ENCODE results near the gene MYG1. TPM values are rescaled to one million over a fixed set of nuclear protein-coding genes. Genes with fewer than 3 reads are reported as not detected.
A peak's percentile ranks its signal among the peaks of the same experiment; 100 is the strongest.

Gene MYG1
- total RNA-seq, 1 experiment from 2014 or later: 91.8 TPM

DNA sequence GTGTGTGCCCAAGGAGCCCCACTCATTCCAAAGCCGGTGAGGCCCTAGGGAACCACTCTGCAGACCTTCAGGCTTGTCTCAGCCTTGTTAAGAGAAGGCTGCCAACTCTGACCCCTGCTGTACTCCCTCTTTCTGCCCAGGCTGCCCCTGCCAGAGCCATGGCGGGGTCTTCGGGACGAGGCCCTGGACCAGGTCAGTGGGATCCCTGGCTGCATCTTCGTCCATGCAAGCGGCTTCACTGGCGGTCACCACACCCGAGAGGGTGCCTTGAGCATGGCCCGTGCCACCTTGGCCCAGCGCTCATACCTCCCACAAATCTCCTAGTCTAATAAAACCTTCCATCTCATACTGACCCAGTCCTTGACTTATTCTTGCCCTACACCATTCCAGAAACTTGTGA is 7.3 kb downstream of the MYG1 start:
- Mint-ChIP-seq H3K36me3 (ENCODE audit: insufficient read depth in 1 of 3, low read depth in 3 of 3) (peaks cover 33 to 78% (median 62%) of the 10 kb centered on the region in 3 experiments; a peak in 6 of 7 replicates), H3K27ac (peak overlapping the region in 1 of 3 experiments; percentile 84; a peak in 1 of 7 replicates)

More for the DNA sequence above, 7.3 kb downstream of the MYG1 start:
- no peak for DNase-seq
- no peak overlapping the region for H3K4ac ChIP-seq (ENCODE audit: low read depth, low read length)
- no peak overlapping the region for H2AK5ac ChIP-seq (ENCODE audit: insufficient read length, low read length)
- no peak overlapping the region for H3K4me2 ChIP-seq (ENCODE audit: insufficient read depth, insufficient read length, low read length)
- Mint-ChIP-seq H3K4me3 (no peak overlapping the region), H3K9me3 (no peaks in the 10 kb centered on the region), H3K27me3 (ENCODE audit: low read depth) (no peaks in the 10 kb centered on the region; the same call in 1 of the 2 replicates), H3K4me1 (no peaks in the 10 kb centered on the region)
- no peak overlapping the region for H3K27ac ChIP-seq (ENCODE audit: insufficient read length, low read depth, low read length)
- H3K9ac ChIP-seq (ENCODE audit: extremely low read depth, insufficient read length, low read length): no peak overlapping the region
- H3K23me2 ChIP-seq (ENCODE audit: insufficient read length, low read depth, low read length, poor library complexity, severe bottlenecking): no peaks in the 10 kb centered on the region
- no peak overlapping the region for H2AFZ ChIP-seq (ENCODE audit: low read length)
- no peaks in the 10 kb centered on the region for H3K27me3 ChIP-seq (ENCODE audit: insufficient read depth, low read length)
- H2BK12ac ChIP-seq (ENCODE audit: insufficient read length, low read depth, low read length): no peak overlapping the region
- no peaks in the 10 kb centered on the region for H3K4me1 ChIP-seq (ENCODE audit: insufficient read depth, low read length)
- TF ChIP-seq, protein P1, sequence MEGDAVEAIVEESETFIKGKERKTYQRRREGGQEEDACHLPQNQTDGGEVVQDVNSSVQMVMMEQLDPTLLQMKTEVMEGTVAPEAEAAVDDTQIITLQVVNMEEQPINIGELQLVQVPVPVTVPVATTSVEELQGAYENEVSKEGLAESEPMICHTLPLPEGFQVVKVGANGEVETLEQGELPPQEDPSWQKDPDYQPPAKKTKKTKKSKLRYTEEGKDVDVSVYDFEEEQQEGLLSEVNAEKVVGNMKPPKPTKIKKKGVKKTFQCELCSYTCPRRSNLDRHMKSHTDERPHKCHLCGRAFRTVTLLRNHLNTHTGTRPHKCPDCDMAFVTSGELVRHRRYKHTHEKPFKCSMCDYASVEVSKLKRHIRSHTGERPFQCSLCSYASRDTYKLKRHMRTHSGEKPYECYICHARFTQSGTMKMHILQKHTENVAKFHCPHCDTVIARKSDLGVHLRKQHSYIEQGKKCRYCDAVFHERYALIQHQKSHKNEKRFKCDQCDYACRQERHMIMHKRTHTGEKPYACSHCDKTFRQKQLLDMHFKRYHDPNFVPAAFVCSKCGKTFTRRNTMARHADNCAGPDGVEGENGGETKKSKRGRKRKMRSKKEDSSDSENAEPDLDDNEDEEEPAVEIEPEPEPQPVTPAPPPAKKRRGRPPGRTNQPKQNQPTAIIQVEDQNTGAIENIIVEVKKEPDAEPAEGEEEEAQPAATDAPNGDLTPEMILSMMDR (conservative IDR thresholded peaks at IDR 0.05): no peak
- WGBS (ENCODE audit: extremely low coverage, insufficient read length, low lambda C conversion rate): no CpG with 5 or more reads among the region's 10 CpGs
- no peaks in the 10 kb centered on the region for H3K9me3 ChIP-seq (ENCODE audit: control insufficient read depth, low read depth, low read length)
- no peak overlapping the region for H3K23ac ChIP-seq (ENCODE audit: insufficient read length, low read depth, low read length)
- no peak overlapping the region for H3K14ac ChIP-seq (ENCODE audit: insufficient read depth, low read length)
- no peak overlapping the region for H2BK5ac ChIP-seq (ENCODE audit: insufficient read length, low read length)
- H3K56ac ChIP-seq (ENCODE audit: insufficient read length, low read depth, low read length): no peak overlapping the region
- H3K79me2 ChIP-seq (ENCODE audit: insufficient read depth, low read length): no peaks in the 10 kb centered on the region
- H3T11ph ChIP-seq (ENCODE audit: low read length): no peak overlapping the region
- no peak overlapping the region for H4K91ac ChIP-seq (ENCODE audit: insufficient read length, low read depth, low read length)
- no peak overlapping the region for H2BK15ac ChIP-seq (ENCODE audit: low read depth, low read length)
- H4K20me1 ChIP-seq (ENCODE audit: control insufficient read depth, insufficient read depth, insufficient read length): no peaks in the 10 kb centered on the region
- H2BK20ac ChIP-seq (ENCODE audit: low read depth, low read length, poor library complexity, severe bottlenecking): no peak overlapping the region
- no peak overlapping the region for H4K5ac ChIP-seq (ENCODE audit: insufficient read length, low read depth, low read length)
- H4K8ac ChIP-seq (replicated peaks; ENCODE audit: insufficient read length, low read depth, low read length): no peak overlapping the region
- no peak overlapping the region for H3K18ac ChIP-seq (ENCODE audit: insufficient read length, low read depth, low read length)
- no peaks in the 10 kb centered on the region for H3K79me1 ChIP-seq (ENCODE audit: insufficient read depth, low read depth, low read length, poor library complexity, severe bottlenecking)
- H2BK120ac ChIP-seq (ENCODE audit: low read depth, low read length, poor library complexity, severe bottlenecking): no peak overlapping the region

Data from H9 (cell line).